HCEC 1CT (cell line): Measurements from ENCODE around the gene CNFN.
"Not testable (repeated sequence)": the region's sequence is repeated elsewhere in the genome, so short reads cannot be mapped to it uniquely, and the experiment has no call there.

ENCODE experiments used
- DNase-seq: peaks from one replicate; pipeline ENCODE4 v3.0.0-alpha.2; 2017

Gene CNFN

GRCh38 chr19:42345191-42345812 is 44.8 kb downstream of the CNFN start:
- DNase-seq, result peak; percentile 55

GRCh38 chr19:42344336-42344893 is 45.7 kb downstream of the CNFN start:
- DNase-seq, result no peak

- no peak for DNase-seq
Observed at GRCh38 chr19:42343344-42344110, 46.6 kb downstream of the CNFN start.

- not testable (repeated sequence) for DNase-seq
Observed at GRCh38 chr19:42339922-42340321, 50.2 kb downstream of the CNFN start.

GRCh38 chr19:42339126-42339860 is 50.8 kb downstream of the CNFN start:
- DNase-seq, result not testable (repeated sequence)
